Activated CD8-positive, alpha-beta memory T cell treated with anti-CD3 and anti-CD28 coated beads for 48 hours (primary cell): ENCODE results near the gene SLC38A4.
"Not testable (repeated sequence)": the region's sequence is repeated elsewhere in the genome, so short reads cannot be mapped to it uniquely, and the experiment has no call there.

Experiments used
- DNase-seq, 3 experiments: peaks; one replicate each; pipeline ENCODE4 v3.0.0-alpha.2; 2020; ENCODE audit warnings: low read depth in 2 of 3, low spot score in 2 of 3

Gene SLC38A4

DNA sequence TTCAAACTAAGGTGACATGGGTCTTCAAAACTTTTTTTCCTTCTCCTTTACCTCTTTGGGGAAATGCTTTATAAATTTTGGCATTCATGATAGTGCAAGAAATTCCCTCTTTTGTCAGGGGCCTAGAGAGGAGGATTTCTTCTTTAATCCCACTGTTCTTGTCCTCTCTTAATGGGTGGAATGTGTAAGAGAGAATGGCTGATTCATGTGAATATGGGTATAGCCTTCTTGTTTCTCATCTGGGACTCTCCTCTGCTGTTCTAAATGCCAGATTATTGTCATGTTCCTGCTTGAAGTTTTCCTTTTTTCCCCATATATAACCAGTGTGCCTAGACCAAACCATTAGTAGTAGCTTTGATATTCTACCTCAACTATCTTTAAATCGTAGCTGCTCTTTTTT, 46.7 kb downstream of the SLC38A4 start:
- no peak for DNase-seq

DNA sequence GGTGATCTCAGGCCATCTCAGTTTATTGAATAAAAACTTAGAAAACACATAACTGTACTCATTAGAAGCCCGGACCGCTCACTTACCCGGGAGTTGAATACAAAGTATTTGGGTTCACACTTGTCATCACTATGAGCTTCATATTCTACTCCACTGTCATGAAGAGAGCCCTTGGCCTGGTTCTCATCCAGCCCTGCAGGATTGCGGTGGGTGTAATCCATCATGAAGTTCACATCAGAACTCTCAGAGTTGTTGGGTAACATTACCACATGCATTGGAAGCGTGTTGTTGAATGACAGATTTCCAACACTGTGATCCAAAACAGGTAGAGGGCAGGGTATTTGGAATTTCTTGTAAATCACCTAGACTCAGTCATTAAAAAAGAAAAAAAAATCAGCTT, 47.4 kb downstream of the SLC38A4 start:
- no peak for DNase-seq

DNA sequence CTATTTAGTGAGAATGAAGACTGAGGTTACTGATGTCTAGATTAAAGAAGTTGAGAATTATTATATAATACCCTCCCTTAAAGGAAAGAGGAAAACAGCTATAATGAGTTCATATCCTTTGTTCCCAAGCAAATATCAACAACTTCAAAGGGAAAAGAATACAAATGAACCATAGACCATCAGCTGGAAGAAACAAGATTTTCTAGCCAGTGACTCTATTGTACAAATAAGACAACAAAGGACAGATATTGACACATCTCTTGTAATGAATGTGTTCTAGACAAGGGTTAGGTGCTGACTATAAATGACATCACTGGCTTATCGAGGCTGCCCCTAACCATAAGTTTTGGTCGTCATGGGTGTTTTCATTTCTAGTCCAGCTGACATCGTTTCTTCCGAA, 48.2 kb downstream of the SLC38A4 start:
- DNase-seq: no peak

DNA sequence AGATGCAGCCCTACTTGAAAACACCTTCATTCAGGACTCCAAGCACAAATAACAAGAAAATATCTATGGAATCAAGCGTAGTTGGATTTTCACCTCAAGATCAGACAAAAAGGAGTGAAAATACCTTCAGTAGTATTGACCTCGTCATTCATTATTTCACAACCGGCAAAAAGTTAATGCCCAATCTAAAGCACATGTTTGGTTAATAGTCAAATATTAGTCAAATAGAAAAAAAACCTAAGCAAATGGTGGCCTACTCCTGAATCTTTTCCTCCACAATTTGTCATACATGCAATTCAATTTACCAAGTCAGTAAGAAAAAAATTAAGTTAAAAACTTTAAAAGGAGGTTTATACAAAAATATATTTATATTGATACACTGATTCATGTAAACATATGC, 50.0 kb downstream of the SLC38A4 start:
- DNase-seq: no peak

DNA sequence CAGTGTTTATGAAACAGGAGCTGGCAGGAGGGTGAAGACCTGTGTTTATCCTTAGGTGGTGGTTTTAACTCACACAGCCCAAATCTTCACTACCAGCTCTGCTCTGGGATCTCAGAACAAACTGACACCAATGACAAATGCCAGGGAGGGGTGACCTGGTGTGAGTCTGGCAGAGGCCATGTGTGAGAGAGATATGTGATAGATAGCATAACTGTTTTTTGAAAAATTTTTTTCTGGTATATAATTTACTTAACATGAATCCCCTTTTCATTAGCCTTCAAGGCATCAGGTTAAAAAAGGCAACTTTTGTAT, 51.5 kb downstream of the SLC38A4 start:
- no peak for DNase-seq

DNA sequence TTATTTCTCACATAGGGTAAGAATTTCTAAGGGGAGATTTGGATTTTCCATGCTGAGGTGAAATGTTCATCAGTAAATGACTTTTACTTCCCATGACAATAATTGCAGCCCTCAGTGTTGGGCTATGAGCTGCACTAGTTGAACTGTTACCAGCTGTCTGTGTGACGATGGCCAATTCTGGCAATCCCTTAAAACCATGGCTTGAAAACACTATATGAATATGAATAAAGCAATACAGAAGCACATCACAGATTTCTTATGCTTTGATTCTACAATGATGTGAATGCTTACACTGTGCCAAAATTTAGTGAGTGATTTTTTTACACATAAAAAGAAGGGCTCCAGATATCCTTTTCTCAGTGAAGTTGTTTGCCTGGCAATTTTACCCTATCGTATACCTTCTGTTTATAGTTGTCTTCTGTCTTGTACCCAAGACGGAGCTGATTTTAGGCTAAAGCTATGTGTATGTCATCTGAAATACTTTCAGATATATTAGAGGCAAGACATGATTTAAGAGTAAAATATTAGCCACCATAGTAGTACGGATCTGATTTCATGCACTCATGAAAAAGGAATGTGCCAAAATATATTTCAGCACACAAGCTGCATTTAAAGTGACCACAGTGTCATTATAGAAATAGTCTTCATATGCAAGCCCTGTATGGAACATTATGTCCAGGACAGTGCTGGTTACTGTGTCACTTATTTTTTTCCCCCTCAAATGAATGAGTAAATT, 52.0 kb downstream of the SLC38A4 start:
- DNase-seq: no peak

DNA sequence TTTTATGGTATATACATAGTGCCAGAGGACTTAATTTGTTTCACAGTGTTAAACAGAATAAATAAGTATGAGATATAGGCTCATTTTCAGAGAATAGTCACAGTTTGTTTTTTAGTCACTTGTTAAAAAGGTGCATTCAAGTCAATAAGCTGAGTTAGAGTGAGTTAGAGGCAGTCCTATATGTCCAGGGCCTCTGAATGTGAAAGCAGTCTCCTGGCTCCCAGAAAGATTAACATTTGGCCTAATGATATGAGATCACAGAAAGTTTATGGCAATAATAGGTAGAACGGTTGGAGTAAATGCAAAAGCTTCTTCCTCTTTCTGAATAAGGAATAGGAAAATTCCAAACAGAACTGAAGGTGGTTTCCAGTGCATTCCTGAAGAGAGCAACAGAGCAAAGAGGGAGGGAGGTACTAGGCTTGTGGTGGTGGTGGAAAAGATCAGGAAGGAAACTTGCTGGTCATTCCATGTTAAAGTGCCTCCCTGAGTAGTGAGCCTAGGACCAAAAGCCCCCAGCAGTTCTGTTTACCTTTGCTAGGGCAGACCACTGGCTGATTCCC, 54.4 kb downstream of the SLC38A4 start:
- DNase-seq: no peak

DNA sequence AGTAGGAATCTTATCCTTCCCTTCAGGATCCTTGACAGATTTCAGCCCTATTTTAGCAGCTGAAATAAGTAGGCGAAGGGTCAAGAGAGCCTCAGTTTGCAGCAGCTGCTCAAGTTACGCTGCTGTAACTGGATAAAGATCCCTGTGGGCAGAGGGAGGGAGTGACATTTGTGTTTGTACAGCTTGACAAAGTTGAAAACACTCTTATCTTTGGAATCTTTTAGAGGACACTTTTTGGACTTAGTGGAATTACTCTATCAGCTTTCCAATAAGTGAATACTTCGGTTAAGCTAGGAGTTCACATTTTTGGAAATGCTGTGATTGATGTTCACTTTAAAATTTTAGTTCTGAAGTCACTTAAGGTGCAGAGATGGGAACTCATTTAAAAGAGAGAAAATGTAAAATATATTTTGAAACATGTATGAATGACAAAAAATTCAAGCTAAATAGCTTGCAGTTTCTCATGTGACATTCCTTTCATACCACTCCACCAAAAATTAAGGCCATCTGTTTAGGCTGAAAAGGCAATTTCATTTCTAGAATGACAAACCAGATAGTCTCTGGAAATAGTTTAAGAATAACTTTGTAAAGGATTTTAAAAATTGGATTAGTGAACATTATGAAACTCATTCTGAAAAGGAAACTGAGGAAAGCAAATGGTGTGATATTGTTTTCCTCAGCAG, 55.2 kb downstream of the SLC38A4 start:
- no peak for DNase-seq

DNA sequence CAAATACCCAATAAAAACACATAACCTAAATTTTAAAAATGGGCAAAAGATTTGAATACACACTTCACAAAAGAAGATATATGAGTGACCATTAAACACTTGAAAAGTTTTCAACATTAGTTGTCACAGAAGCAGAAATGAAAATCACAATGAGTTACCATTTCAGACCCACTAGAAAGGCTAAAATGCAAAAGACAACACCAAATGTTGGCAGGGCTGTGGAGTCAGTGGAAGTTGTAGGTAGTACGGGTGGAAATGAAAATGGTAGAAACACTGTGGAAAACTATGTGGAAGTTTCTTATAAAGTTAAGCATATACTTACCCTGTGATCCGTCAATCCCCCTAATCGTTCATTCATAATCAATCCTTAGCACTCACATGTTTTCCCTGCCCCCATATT, 61.8 kb downstream of the SLC38A4 start:
- no peak for DNase-seq

DNA sequence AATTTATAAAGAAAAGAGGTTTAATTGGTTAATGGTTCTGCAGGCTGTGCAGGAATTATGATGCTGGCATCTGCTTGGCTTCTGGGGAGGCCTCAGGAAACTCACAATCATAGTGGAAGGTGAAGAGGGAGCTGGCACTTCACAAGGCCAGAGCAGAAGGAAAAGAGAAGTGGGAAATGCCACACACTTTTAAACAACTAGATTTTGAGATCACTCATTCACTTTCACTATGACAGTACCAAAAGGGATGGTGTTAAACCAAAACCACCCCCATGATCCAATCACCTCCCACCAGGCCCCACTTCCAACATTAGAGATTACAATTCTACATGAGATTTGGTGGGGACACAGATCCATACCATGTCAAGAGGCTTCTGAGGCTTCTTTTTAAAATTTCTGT, 62.6 kb downstream of the SLC38A4 start:
- no peak for DNase-seq

DNA sequence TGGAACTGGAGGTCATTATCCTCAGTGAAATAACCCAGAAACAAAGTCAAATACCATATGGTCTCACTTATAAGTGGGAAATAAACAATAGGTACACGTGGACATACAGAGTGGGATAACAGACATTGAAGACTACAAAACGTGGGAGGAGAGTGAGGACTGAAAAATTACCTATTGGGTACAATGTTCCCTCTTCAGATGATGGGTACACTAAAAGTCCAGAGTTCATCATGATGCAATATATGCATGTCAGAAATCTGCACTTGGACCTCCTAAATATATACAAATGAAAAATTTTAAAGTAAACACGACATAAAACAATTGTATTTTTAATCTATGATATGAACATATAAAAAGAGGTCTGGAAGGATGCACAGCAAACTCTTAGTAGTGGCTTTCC, 71.2 kb downstream of the SLC38A4 start:
- DNase-seq: no peak

DNA sequence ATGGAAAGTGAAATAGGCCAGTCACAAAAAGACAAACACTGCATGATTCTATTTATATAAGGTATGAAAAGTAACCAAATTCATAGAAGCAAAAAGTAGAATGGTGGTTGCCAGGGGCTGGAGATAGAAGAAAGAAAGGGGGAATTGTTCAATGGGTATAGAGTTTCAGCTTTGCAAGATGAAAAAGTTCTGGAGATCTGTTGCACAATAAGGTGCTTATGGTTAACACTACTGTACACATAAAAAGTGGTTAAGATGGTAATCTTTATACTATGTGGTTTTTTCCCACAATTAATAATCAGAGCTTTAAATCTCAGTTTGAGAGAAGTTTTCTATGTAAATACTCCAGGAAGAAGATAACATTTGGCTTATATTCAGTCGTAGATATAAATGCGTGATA, 73.4 kb downstream of the SLC38A4 start:
- DNase-seq: no peak

DNA sequence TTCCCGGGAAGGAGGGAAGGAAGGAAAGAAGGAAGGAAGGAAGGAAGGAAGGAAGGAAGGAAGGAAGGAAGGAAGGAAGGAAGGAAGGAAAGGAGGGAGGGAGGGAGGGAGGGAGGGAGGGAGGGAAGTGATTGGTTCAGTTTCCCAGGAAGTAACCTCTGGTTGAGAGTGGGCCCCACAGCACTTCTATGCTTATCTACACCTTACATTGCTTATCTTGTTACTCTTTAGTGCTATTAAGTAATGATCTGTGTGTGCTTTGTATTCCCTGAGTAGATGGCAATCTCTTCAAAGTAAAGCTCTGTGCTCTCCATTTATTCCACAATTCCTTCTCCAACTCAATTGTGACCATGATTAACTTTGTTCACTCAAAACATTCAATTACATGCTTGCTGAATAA, 74.6 kb downstream of the SLC38A4 start:
- no peak for DNase-seq

DNA sequence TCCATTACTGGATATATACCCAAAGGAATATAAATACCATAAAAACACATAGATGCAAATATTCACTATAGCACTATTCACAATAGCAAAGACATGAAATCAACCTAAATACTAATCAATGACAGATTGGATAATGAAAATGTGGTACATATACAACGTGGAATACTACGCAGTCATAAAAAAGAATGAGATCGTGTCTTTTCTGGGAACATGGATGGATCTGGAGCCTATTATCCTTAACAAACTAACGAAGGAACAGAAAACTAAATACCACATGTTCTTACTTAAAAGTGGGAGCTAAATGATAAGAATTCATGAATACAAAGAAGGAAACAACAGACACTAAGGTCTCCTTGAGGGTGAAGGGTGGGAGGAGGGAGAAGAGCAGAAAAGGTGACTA, 76.5 kb downstream of the SLC38A4 start:
- no peak for DNase-seq

DNA sequence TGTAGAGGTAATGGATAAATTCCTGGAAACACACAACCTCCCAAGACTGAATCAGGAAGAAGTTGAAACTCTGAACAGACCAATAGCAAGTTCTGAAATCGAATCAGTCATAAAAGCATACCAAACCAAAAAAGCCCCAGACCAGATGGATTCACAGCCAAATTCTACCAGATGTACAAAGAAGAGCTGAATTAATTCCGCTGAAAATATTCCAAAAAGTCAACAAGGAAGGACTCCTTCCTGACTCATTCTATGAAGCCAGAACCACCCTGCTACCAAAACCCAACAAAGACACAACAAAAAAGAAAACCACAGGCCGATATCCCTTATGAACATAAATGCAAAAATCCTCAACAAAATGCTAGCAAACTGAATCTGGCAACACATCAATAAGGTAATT, 81.5 kb downstream of the SLC38A4 start:
- no peak for DNase-seq

DNA sequence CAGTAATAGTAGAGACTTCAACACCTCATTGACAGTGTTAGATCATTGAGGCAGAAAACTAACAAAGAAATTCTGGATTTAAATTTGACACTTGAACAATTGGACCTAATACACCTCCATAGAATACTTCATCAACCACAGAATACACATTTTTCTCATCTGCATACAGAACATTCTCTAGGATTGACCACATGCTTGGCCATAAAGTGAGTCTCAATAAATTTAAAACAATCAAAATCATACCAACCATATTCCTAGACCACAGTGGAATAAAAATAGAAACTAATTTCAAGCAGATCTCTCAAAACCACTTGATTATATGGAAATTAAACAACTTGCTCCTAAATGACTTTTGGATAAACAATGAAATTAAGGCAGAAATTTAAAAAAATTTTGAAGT, 82.3 kb downstream of the SLC38A4 start:
- no peak for DNase-seq

DNA sequence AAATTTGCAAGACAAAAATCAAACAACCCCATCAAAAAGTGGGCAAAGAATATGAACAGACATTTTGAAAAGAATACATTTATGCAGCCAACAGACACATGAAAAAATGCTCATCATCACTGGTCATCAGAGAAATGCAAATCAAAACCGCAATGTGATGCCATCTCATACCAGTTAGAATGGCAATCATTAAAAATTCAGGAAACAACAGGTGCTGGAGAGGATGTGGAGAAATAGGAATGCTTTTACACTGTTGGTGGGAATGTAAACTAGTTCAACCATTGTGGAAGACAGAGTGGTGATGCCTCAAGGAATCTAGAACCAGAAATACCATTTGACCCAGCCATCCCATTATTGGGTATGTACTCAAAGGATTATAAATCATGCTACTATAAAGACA, 83.5 kb downstream of the SLC38A4 start:
- DNase-seq: not testable (repeated sequence)

DNA sequence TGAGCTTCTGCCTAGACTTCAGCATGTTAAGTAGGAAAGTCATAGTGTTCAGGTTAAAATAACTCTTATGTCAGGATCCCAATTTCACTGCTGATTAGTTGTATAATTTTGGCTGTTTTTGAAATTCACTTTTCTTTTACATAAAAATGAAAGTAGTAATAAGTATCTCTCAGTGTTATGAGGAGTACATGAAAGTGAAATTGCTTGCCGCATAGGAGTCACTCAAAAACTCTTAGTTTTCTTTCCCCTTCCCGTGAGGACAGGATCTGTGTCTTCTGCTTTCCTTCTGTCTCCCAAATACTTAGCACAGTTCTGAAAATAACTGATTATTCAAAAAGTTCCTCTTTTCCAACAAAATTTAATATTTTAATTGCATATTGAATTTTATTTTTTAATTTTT, 100.5 kb downstream of the SLC38A4 start:
- no peak for DNase-seq

DNA sequence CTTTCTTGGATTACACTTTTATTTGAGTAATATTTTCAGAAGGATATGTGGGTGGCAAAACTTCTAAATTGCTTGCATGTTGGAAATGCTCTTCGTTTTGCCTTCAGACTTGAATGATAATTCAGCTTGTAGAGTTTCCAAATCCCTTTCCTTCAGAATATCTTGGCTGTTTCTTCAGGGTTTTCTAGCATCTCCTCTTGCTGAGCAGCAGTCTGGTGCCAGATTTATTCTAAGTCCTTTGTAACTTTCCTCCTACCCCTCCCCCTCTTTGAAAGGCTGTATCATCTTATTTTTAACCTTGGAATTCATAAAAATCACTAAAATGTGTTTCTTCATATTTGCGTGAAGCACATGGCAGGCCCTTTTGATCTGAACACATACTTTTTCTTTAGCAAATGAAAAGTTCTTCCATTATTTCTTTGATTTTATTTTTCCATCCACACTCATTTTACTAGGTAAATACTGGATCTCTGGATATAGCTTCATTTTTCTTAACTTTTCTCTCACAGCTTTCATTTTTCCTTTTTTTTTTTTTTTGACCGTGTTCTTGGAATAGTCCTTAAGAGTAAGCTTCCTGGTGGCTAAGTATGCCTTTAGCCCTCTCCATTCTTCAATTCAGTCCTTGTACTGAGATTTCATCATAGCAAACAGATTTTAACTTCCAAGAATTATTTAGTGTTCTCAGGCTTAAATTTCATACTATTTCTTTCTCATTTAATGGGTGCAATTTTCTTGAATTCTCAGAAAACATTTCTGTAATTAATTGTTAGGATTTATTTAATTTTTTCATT, 102.0 kb downstream of the SLC38A4 start:
- no peak for DNase-seq

DNA sequence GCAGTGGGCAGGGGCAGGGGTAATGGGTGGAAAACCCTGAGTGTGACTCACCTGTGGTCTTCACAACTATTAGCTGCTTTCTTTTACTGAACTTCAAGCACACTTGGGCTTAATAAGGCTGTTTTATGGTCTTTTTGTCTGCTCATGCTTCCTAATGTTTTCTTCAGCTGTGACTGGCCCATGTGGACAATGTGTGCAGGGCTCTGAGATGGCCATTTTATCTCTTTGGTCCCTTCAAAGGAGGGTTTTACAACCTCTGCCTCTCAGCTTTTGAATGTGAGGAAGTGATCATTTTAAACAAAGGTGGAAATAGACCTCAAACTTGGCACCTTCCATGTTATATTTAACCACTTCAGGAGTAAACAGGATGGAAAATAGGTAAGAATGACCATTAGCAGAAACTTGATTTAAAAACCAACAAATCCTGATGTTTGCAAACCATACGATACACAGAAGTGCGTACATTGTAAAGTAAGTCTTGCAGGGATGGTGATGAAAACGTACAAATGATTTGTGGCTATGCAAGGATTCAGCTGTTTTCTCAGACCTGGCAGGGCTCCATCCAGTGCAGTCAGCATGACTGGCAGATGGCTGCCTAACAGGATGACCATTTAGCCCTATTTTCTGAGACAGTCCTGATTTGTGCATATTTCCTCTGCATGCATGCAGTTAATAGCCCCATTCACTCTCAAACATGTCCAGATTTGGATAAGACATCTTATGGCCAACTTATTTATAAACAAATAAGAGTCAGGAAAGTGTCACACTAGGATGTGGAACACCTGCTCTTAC, 103.2 kb downstream of the SLC38A4 start:
- no peak for DNase-seq

DNA sequence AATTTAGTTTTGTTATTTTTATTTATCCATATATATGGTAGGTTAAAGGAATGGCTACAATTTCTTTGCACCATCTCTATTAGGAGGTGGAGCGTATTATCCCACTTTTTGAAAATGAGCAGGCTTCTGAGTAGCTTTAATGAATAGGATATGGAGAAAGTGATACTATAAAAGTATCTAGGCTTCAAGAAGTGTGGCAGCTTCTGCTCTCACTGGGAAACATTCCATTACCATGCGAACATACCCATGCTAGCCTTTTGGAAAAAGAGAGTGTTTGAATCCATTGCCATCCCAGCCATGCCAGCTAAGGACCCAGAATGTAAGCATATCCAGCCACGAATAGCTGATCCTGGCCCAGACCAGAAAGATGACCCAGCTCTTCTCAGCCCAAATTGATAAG, 107.3 kb downstream of the SLC38A4 start:
- no peak for DNase-seq
